Fibroblast of the aortic adventitia (primary cell): Measurements from ENCODE around the gene AFAP1. TPM values are rescaled to one million over a fixed set of nuclear protein-coding genes. Genes with fewer than 3 reads are reported as not detected.
A peak's percentile ranks its signal among the peaks of the same experiment; 100 is the strongest.
"Not testable (repeated sequence)": the region's sequence is repeated elsewhere in the genome, so short reads cannot be mapped to it uniquely, and the experiment has no call there.

ENCODE experiments used
- DNase-seq: peaks from one replicate; pipeline ENCODE4 v3.0.0-alpha.2; 2010; ENCODE audit warnings: low read depth
- H3K4me3 ChIP-seq: 2 replicates; pipeline ENCODE4 v1.5.1; 2011; ENCODE audit warnings: low read depth, mild to moderate bottlenecking, control low read depth, low read length, moderate library complexity
- total RNA-seq: library from RNA; depleted of rRNA; stranded (reverse); fragments of >200 nt; gene quantifications from 2 replicates; pipeline ENCODE4 v1.2.3, GENCODE V29; 2012; ENCODE audit warnings: low replicate concordance
- TF ChIP-seq, protein P1 (sequence below): IDR thresholded peaks from 2 replicates; pipeline ENCODE4 v1.5.1; 2011; ENCODE audit warnings: mild to moderate bottlenecking, low read length, control low read depth, inconsistent platforms; ENCODE audit not compliant: insufficient read depth

The AFAP1 gene
- total RNA-seq, 1 donor: 66.0 TPM

- no peak for DNase-seq
- TF ChIP-seq, protein P1, sequence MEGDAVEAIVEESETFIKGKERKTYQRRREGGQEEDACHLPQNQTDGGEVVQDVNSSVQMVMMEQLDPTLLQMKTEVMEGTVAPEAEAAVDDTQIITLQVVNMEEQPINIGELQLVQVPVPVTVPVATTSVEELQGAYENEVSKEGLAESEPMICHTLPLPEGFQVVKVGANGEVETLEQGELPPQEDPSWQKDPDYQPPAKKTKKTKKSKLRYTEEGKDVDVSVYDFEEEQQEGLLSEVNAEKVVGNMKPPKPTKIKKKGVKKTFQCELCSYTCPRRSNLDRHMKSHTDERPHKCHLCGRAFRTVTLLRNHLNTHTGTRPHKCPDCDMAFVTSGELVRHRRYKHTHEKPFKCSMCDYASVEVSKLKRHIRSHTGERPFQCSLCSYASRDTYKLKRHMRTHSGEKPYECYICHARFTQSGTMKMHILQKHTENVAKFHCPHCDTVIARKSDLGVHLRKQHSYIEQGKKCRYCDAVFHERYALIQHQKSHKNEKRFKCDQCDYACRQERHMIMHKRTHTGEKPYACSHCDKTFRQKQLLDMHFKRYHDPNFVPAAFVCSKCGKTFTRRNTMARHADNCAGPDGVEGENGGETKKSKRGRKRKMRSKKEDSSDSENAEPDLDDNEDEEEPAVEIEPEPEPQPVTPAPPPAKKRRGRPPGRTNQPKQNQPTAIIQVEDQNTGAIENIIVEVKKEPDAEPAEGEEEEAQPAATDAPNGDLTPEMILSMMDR: no peak
- no peak overlapping the region for H3K4me3 ChIP-seq
Observed at GRCh38 chr4:7928711-7929110, 10.9 kb downstream of the AFAP1 start.

GRCh38 chr4:7926822-7927221, 12.8 kb downstream of the AFAP1 start:
- no peak for DNase-seq
- TF ChIP-seq, protein P1: no peak
- H3K4me3 ChIP-seq: no peak overlapping the region

DNA sequence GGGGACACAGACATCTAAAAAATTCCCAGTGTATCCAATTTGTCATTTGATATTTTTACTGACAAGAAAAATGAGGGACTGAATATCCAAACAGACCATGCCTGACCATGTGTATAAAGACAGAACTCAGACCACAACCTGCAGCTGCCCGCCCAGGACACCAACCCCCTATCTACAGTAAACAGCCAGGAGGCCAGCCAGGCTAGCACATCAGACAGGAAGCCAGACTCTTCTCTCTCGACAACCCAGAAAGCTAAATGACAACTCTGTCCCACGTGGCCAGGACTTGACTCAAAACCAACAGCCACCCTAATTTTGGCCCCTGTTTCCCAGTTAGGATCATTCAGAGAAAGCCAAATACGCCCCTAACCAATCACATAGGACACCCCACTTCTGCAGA, 15.1 kb downstream of the AFAP1 start:
- TF ChIP-seq, protein P1: no peak
- no peak overlapping the region for H3K4me3 ChIP-seq
- no peak for DNase-seq

GRCh38 chr4:7924163-7924562, 15.5 kb downstream of the AFAP1 start:
- no peak overlapping the region for H3K4me3 ChIP-seq
- TF ChIP-seq, protein P1: no peak
- DNase-seq: no peak

- no peak overlapping the region for H3K4me3 ChIP-seq
- DNase-seq: no peak
- TF ChIP-seq, protein P1: no peak
Observed at GRCh38 chr4:7922466-7922865, 17.2 kb downstream of the AFAP1 start.

DNA sequence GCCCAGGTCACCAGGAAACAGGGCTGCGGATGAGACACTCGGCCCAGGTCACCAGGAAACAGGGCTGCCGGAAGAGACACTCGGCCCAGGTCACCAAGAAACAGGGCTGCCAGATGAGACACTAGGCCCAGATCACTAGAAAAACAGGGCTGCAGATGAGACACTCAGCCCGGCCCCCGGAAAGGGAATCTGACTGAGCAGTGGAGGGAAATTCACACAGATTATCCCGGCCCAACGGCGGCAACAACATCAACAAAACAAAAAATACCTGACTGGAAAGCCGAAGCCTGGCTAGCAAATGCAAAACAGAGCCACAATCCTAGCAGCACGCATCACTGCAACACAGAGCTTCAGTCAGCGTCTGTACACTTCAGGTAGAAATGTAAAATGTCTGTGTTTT, 20.7 kb downstream of the AFAP1 start:
- TF ChIP-seq, protein P1: no peak
- no peak overlapping the region for H3K4me3 ChIP-seq

GRCh38 chr4:7918187-7918586, 21.5 kb downstream of the AFAP1 start:
- not testable (repeated sequence) for H3K4me3 ChIP-seq, DNase-seq

More for the DNA sequence above, 20.7 kb downstream of the AFAP1 start:
- no peak for DNase-seq

GRCh38 chr4:7917669-7918068, 22.0 kb downstream of the AFAP1 start:
- no peak for DNase-seq
- no peak overlapping the region for H3K4me3 ChIP-seq
- TF ChIP-seq, protein P1: peak; percentile 8
